GM19468 (cell line): ENCODE measurements around the gene GIPC1.
"Not testable (repeated sequence)": the region's sequence is repeated elsewhere in the genome, so short reads cannot be mapped to it uniquely, and the experiment has no call there.

ENCODE experiments used
- ATAC-seq: cut with Tn5 transposase; IDR thresholded peaks from one replicate; pipeline ENCODE4 v1.9.1; 2021; ENCODE audit warnings: mild to moderate bottlenecking, moderate library complexity, moderate number of reproducible peaks; ENCODE audit not compliant: unreplicated experiment; ENCODE audit errors: extremely low read depth

Gene GIPC1

DNA sequence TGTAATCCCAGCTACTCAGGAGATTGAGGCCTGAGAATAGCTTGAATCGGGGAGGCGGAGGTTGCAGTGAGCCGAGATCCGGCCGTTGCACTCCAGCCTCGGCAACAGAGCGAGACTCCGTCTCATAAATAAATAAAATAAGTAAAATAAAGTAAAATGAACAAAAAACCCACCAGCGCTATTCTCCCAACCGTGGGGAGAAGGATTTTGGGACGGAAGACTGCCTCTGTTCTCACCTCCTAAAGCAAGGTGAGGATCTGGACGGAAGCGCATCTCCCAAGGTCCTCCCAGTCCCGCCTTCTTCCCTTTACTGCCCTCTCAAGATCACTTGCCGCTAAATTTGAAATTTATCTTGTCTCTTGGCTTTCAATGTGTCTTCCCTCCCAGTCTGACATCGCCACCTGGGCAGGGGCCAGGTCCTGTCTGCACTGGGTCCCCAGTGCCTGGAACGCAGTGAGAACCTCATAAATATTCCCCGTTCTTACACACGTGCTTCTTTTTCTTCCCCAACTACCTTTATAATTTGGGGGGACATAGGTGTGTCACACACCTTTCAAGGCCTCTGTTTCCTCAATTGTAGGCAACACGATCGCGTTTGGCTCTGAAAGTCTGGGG, 23.4 kb upstream of the GIPC1 start:
- ATAC-seq = no peak

DNA sequence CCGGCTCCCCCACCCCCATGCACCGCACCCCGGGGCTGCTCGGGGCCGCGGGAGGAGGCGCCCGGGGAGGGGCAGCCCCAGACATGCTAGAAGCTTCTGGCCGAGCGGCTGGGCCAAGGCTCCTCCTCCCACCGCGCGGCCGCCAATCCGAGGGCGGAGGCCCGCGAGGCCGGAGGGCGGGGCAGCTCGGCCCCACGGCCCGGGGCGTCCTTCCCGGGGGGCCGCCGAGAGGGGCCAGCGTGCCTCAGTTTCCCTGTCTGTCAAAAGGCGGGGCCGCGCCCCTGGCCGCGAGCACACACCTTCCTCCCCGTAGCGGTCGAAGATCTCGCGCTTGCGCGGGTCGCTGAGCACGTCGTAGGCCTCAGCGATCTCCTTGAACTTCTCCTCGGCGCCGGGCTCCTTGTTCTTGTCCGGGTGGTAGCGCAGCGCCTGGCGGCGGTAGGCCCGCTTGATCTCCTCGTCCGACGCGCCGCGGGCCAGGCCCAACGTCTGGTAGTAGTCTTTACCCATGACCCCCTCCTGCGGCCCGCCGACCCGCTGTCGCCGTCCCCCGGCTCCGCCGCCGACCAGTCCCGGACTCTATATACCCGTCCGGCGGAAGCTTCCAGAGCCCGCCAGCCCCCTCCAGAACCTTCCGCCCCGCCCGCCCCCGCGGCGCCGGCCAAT, 22.0 kb upstream of the GIPC1 start, which contains the start of gene DNAJB1:
Gene DNAJB1, minus strand, starts transcription at position 558 of the 666 bp plus-strand sequence. Its CDS starts 48 bp downstream, at position 510.
- ATAC-seq = peak; percentile 61

DNA sequence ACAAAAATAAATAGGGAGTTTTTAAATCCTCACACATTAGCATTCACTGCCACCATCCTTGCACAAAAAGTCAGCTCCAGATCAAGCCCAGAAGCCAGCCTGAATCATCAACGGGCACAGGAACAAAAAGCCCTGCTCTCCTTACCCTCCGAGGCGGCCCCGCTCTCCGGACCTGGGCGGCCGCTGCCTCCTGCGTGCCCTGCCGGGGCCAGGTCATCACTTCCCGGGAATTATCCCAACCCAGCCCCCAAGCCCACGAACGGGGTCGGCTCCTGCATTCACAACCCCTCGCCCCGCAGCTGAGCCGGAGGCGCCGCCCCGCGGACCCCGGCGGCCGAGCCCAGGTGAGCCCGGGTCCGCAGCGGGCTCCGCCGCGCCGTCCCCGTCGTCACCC, 21.5 kb upstream of the GIPC1 start:
- no peak for ATAC-seq

DNA sequence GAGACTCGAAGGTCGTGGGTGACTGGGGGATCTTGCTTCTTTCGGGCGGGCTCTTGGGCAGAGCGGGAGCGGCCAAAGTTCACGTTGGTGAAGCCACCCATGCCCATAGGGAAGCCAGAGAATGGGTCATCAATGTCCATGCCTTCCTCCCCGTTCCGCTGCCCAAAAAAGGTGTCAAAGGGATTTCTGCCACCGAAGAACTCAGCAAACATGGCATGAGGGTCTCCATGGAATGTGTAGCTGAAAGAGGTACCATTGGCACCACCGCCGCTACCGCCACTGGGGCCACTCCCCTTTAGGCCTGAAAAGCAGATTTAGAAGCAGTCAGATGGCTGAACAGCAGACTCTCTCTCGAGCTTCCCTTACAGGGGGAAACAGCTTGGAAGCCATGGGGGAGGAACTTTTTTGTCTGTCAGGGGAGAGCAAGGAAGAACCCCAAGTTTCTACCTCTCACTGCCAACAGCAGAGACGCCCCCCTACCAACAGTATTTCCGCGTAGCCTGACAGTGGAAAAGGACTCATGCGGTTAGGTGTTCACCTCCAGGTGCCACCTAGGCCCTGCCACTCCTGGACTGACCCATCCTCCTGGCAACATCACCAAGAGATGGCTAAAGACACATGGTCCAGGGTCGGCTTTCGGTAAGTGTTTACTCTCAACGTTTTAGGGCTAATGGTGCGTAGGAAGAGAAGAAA, 21.0 kb upstream of the GIPC1 start:
- ATAC-seq = no peak

DNA sequence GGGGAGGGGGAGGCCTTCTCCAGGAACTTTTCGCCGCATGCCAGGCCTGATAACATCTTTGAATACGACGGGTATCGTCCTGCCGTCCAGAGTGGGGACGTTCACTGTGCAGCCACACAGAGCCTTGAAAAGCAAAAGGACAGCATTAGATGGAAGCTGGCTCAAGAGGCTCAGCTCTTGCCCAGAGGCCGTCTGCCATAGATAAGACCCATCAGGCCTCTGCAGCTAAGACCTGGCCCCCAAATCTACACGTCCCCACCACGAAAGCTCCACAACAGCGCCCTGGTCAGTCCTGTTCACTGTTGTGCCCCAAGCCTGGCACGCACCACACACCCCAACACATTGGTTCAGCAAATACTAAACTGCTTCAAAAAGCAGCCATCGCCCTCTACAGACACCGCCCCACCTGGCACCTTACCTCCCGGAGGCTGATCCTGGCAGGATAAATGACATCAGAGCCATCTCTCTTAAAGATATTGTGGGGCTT, 20.2 kb upstream of the GIPC1 start:
- ATAC-seq = no peak

DNA sequence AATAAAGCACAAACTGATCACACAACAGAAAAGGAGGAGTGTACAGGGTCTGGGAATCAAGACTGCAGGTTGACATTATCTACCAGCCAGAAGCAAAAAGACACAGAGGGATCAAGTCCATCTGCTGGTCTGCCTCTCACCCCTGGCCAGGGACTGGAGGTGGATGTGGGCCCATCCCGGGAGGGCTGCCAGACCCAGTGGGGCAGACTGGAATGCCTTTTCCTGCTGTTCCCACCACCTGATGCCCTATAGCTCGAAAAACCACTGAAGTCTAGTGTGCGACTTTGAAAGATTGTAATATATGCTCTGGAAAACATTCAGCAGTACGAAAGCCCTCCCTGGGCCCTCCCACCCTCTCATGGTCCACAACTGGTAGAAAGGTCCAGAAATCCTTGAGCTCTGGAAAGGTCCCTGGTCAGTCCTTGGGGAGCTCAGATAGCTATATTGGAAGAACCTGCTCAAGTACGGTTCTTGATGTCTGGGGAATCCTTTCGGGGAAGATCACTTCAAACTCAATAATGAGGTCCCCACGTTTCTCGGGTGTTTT, 19.6 kb upstream of the GIPC1 start:
- ATAC-seq = no peak

DNA sequence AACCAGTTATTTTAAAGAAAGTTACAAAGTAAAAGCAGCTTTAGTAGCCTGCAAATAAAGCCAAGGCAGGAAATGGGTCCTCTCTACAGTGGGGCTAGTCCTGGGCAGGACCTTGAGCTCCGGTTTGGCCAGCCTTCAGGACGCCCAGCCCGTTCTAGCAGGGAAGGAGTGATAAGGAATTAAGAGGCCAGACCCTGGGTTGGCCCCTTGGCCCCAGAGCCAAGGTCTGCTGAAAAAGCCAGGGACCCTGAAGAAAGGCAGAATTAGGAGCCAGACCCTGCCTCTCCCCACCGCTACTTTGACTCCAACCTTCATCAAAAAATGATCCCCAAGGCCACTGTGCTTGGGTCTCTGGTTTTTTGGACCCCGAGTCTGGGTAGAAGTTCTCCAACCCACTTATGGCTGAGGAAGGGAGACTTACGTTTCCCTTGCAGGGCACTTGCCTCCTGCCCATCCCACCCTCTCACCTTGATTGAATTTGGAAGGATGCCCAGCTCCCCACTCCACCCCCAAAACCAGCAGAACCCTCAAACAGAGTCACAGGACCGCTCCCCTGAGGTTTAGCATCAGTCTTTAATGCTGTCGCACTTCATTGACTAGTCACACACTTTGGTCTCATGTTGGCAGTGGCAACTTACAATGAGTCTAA, 18.4 kb upstream of the GIPC1 start:
- ATAC-seq = no peak

DNA sequence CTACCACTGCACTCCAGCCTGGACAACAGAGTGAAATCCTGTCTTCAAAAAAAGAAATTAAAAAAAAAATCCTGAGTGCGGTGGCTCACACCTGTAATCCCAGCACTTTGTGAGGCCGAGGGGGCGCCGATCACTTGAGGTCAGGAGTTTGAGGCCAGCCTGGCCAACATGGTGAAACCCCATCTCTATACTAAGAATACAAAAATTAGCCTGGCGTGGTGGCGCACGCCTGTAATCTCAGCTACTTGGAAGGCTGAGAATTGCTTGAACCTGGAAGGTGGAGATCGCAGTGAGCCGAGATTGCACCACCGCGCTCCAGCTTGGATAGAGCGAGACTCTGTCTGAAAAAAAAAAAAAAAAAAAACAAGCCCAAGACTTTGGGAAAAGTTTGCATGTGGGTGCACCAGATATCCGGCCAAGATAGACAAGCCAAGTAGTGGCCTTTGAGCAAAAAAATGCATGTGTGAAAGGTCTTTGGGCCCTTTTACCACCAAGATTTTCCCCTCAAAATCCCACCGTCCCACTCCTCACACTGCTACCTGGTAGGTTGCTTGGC, 16.6 kb upstream of the GIPC1 start:
- no peak for ATAC-seq

DNA sequence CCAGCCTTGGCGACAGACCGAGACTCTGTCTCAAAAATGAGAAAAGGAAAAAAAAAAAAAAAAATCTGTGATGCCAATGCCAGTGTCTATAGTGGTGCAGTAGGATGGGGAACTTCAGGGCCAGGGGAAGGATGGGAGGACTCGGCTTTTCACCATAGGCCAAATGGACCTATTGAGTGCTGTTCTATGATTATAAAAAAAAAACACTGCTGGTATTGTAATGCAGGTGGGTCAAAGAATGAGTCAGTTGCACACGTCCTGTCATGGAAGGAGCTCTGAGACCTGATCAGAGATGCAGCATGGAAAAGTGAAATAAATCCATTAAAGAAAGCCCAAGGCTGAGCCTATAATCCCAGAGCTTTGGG, 15.3 kb upstream of the GIPC1 start:
- no peak for ATAC-seq

DNA sequence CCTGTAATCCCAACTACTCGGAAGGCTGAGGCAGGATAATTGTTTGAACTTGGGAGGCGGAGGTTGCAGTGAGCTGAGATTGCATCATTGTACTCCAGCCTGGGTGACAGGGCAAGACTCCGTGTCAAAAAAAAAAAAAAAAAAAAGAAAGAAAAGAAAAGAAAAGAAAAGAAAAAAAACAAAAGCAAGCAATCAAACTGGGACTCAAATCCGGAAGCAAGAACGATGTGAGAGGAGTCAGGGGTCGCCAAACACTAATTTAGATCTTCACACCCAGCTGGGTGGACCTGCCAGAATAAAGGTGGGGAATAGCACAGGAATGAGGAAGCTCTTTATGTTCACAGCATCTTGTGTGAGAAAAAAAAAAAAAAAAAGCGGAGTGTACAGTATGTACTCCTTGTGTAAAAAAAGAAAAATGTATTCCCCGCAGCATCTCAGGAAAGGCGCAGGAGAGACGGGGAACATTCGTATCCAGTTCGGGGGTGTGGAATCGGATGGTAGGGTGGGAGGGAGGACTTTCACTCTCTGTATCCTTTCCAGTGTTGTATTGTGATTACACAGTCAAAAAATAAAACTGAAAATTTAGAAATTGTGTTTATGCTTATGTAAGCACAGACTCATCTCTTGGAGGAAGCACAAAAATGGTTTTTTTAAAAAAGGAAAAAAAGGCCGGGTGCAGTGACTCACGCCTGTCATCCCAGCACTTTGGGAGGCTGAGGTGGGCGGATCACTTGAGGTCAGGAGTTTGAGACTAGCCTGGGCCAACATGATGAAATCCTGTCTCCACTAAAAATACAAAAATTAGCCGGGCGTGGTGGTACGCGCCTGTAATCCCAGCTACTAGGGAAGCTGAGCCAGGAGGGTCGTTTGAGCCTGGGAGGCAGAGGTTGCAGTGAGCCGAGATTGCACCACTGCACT, 14.6 kb upstream of the GIPC1 start:
- ATAC-seq = no peak

DNA sequence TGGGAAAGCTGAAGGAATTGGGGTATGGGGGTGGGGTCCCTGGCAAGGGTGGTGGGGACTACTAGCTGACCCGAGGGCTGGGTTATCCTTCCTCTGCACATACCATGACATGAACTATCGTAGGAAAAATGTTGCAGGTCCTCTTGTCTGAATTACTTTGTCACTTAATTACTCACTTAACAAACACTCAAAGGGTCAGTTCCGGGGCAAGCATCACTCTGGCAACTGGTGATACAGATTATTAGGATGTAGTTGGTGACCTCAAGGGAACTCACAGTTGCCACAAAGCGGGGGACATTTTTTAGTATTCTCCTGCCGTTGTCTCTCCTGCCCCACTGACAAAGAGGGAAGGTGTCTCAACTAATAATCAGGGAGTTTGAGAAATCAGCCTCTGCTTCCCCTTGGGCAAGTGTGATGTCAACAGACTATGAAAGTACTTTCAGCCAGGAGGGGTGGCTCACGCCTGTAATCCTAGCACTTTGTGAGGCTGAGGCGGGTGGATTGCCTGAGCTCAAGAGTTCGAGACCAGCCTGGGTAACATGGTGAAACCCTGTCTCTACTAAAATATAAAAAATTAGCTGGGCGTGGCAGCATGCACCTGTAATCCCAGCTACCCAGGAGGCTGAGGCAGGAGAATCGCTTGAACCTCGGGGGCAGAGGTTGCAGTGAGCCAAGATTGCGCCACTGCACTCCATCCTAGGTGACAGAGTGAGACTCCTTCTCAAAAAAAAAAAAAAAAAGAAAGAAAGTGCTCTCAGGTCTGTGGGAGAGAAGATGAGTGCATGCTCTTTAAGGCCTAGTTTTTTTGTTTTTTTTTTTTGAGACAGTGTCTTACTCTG, 12.0 kb upstream of the GIPC1 start:
- ATAC-seq = no peak

DNA sequence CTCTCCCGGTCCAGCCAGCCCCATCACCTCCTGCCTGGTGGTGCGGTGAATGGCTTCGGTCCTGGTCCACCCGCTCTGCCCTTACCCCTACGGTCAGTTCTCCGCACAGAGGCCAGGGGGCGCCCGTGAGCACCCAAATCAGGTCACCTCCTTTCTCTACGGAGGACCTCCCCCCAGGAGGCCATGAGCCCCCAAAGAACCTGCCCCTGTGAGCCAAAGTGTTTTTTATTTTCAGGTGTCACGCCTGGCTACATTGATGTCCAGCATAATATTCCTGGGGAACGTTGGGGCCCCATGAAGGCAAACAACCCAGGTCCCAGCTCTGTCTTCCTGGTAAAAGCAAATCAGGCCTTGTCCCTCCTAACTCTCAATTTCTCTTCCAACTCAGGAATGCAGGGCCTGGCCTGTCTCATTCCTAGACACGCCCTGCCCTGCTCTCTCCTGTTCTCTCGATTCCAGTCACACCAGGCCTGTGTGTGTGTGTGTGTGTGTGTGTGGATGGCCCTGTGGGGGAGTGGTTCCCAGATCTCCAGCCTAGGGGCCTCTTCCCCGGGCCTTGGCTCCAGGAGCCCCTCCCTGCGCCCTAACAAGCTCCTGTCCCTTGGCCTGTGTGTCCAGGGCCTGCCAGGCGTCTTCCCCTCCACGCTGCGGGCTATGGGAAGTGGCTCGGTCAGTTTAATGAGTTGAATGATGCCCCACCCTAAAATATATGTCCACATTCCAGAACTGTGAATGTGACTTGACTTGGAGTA, 9.7 kb upstream of the GIPC1 start:
- no peak for ATAC-seq

DNA sequence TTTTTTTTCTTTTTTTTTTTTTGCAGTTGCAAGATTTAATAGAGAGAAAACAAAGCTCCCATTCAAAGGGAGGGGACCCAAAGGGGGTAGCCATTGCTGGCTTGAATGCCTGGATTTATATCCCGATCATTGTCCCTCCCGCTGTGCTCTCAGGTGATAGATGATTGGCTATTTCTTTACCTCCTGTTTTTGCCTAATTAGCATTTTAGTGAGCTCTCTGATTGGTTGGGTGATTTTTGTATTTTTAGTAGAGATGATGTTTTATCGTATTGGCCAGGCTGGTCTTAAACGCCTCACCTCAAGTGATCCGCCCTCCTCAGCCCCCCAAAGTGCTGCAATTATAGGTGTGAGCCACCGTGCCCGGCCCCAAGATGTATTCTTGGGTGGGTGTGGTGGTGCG, 8.6 kb upstream of the GIPC1 start:
- not testable (repeated sequence) for ATAC-seq

DNA sequence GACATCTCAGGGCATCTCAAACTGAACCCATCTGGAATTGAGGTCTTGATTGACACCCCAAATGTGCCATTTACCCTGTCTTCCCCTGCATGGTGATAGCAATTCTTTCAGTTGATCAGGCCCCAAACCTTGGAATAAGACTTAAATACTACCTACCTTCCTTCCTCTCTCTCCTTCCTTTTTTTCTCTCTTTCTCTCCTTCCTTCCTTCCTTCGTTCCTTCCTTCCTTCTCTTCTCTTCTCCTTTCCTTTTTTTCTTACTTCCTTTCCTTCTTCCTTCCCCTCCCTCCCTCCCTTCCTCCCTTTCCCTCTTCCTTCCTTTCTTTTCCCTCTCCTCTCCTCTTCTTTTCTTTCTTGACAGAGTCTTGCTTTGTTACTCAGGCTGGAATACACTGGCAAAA, 7.4 kb upstream of the GIPC1 start:
- ATAC-seq = no peak

DNA sequence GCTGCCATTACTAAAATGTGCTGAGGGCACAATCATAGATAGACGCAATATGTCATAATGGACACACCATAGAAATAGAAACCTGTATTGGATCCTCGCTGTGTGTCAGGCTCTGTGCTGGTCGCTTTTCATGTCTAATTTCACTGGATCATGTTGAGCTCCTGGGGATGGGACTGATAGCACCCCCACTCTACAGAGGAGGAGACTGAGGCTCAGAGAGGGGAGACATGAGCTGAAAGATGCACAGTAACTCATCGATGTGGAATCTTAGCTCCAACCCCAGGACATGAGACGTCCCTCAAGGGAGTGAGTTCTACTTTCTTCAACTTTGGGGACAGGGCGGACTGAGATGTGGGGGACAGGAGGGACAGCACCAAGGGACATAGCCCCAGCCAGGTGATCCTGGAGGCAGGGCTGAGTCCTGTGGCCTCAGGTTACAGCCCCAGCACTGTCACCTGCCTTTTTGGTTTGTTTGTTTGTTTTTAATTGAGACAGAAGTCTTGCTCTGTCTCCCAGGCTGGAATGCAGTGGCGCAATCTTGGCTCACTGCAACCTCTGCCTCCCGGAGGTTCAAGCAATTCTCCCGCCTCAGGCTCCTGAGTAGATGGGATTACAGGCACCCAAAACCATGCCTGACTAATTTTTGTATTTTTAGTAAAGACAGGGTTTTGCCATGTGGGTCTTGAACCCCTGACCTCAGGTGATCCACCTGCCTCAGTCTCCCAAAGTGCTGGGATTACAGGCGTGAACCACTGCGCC, 6.6 kb upstream of the GIPC1 start:
- ATAC-seq = no peak

DNA sequence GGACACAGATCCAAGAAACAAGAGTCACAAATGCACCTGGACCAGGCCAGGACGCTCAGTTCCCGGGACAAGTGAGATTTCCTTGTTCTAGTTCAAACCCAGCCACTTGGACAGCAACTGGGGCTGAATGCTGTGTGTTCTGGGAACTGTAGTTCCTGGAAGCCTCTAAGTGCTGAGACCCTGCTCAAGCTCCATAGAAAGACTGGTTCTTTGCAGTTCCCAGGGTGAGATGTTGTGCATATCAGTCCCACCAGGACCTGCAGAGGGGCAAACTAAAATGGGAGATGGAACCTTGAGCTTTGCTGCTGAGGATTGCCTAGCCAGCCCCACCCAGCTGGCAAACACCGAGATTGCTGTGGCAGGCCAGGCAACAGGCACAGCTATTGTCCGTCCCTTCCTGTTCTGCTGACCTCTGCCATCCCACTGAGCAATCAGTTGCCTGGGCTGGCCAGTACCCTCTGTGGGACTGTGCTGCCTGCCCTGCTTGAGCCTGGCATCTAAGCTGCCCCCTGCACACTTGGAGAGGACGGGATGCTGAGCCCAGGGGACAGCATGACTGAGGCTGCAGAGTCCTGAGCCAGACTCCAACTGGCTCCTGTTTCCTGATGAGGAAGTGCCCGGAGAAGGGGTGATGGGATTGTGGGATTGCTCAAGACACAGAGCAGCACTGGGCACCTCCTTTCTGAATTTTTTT, 1.4 kb upstream of the GIPC1 start:
- ATAC-seq = no peak

DNA sequence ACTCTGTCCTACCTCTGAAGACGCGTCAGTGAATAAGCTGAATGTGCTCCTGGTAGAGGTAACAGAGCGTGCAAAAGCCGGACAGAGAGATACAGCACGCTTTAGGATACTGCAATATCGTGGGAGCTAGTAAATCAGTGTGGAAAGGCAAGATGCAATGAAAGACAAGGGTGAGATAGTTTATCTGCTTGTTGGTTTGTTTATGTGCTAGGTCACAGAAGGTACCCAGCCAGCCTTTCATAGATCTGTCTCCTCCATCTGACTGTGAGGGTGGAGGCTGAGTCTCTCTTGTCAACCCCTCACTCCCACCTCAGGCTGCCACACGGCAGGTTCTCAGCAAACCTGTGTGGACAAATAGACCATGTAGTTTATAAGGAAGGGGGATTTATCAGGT, 904 bp upstream of the GIPC1 start:
- no peak for ATAC-seq
